HG03175 (cell line): Measurements from ENCODE around the gene GCLC.
A peak's percentile ranks its signal among the peaks of the same experiment; 100 is the strongest.
"Not testable (repeated sequence)": the region's sequence is repeated elsewhere in the genome, so short reads cannot be mapped to it uniquely, and the experiment has no call there.

ENCODE experiments used
- ATAC-seq: cut with Tn5 transposase; IDR thresholded peaks from one replicate; pipeline ENCODE4 v1.9.1; 2021; ENCODE audit warnings: mild to moderate bottlenecking, moderate library complexity; ENCODE audit not compliant: unreplicated experiment

Gene GCLC

GRCh38 chr6:53564401-53565065, 19.6 kb upstream of the GCLC start:
- ATAC-seq, result no peak

GRCh38 chr6:53556986-53557715, 12.2 kb upstream of the GCLC start:
- ATAC-seq, result no peak

GRCh38 chr6:53553600-53553999, 8.7 kb upstream of the GCLC start:
- not testable (repeated sequence) for ATAC-seq

GRCh38 chr6:53551681-53552080, 6.8 kb upstream of the GCLC start:
- not testable (repeated sequence) for ATAC-seq

- peak; percentile 73 for ATAC-seq
Observed at GRCh38 chr6:53547811-53548496, 3.1 kb upstream of the GCLC start.

GRCh38 chr6:53547166-53547810, 2.4 kb upstream of the GCLC start:
- peak; percentile 9 for ATAC-seq

- ATAC-seq, result no peak
Observed at GRCh38 chr6:53546281-53546680, 1.4 kb upstream of the GCLC start.

- no peak for ATAC-seq
Observed at GRCh38 chr6:53544217-53544469, 758 bp downstream of the GCLC start.

- no peak for ATAC-seq
Observed at GRCh38 chr6:53543359-53544216, 1.3 kb downstream of the GCLC start.

GRCh38 chr6:53541900-53542299, 3.0 kb downstream of the GCLC start:
- ATAC-seq, result no peak

GRCh38 chr6:53540129-53540692, 4.7 kb downstream of the GCLC start:
- ATAC-seq, result no peak

GRCh38 chr6:53539561-53539960, 5.3 kb downstream of the GCLC start:
- no peak for ATAC-seq

- no peak for ATAC-seq
Observed at GRCh38 chr6:53536561-53536960, 8.3 kb downstream of the GCLC start.

GRCh38 chr6:53532942-53533341, 12.0 kb downstream of the GCLC start:
- ATAC-seq, result no peak

GRCh38 chr6:53532061-53532797, 12.7 kb downstream of the GCLC start:
- no peak for ATAC-seq

GRCh38 chr6:53530780-53531386, 14.0 kb downstream of the GCLC start:
- no peak for ATAC-seq

- ATAC-seq, result no peak
Observed at GRCh38 chr6:53530346-53530745, 14.6 kb downstream of the GCLC start.

GRCh38 chr6:53529324-53530036, 15.4 kb downstream of the GCLC start:
- no peak for ATAC-seq

- no peak for ATAC-seq
Observed at GRCh38 chr6:53528107-53528506, 16.8 kb downstream of the GCLC start.
